Endometrial microvascular endothelial cells (primary cell): Measurements from ENCODE around the gene C2CD2. TPM values are rescaled to one million over a fixed set of nuclear protein-coding genes. Genes with fewer than 3 reads are reported as not detected.
"Not testable (repeated sequence)": the region's sequence is repeated elsewhere in the genome, so short reads cannot be mapped to it uniquely, and the experiment has no call there.

Source experiments
- in situ Hi-C: cut with HindIII; loops from 2 replicates; pipeline ENCODE4 v1.10.0; 2017; ENCODE audit warnings: low sequenced_read_pairs, low pct_unique_long_range_greater_than_20kb; ENCODE audit errors: inconsistent ontology term
- total RNA-seq: library from RNA; depleted of rRNA; stranded (reverse); fragments of >200 nt; gene quantifications from one replicate; pipeline ENCODE4 v1.2.3, GENCODE V29; 2015; ENCODE audit errors: inconsistent ontology term

C2CD2 gene
- 43.2 TPM for total RNA-seq

GRCh38 chr21:41953831-41954653 is at the start of gene C2CD2:
TSS of gene C2CD2 (minus strand) at chr21:41954018. CDS start at chr21:41953648, 370 bp downstream.
- in situ Hi-C loops = no loop called here

GRCh38 chr21:42003051-42003461 is 49.2 kb upstream of the C2CD2 start:
- in situ Hi-C loops = no loop called here

- in situ Hi-C loops = no loop called here
Measured at GRCh38 chr21:42002421-42002958, 48.7 kb upstream of the C2CD2 start.

- in situ Hi-C loops = no loop called here
Measured at GRCh38 chr21:42001781-42002180, 48.0 kb upstream of the C2CD2 start.

GRCh38 chr21:42000908-42001307 is 47.1 kb upstream of the C2CD2 start:
- in situ Hi-C loops = no loop called here

- in situ Hi-C loops = no loop called here
Measured at GRCh38 chr21:41997657-41998056, 43.8 kb upstream of the C2CD2 start.

GRCh38 chr21:41995577-41995976 is 41.8 kb upstream of the C2CD2 start:
- in situ Hi-C loops = no loop called here

- in situ Hi-C loops = not testable (repeated sequence)
Measured at GRCh38 chr21:41994613-41995012, 40.8 kb upstream of the C2CD2 start.

- in situ Hi-C loops = no loop called here
Measured at GRCh38 chr21:41993744-41994143, 39.9 kb upstream of the C2CD2 start.

- in situ Hi-C loops = no loop called here
Measured at GRCh38 chr21:41992576-41992975, 38.8 kb upstream of the C2CD2 start.

GRCh38 chr21:41991659-41992058 is 37.8 kb upstream of the C2CD2 start:
- in situ Hi-C loops = no loop called here

- in situ Hi-C loops = no loop called here
Measured at GRCh38 chr21:41989698-41990097, 35.9 kb upstream of the C2CD2 start.

- in situ Hi-C loops = no loop called here
Measured at GRCh38 chr21:41987310-41987709, 33.5 kb upstream of the C2CD2 start.

GRCh38 chr21:41985662-41986416 is 32.0 kb upstream of the C2CD2 start:
- in situ Hi-C loops = no loop called here

GRCh38 chr21:41983229-41983628 is 29.4 kb upstream of the C2CD2 start:
- in situ Hi-C loops = no loop called here

- in situ Hi-C loops = no loop called here
Measured at GRCh38 chr21:41980561-41980960, 26.7 kb upstream of the C2CD2 start.

- in situ Hi-C loops = no loop called here
Measured at GRCh38 chr21:41979751-41980369, 26.0 kb upstream of the C2CD2 start.

GRCh38 chr21:41979335-41979734 is 25.5 kb upstream of the C2CD2 start:
- in situ Hi-C loops = no loop called here
